Uterus (tissue), 2 donors: ENCODE results near the gene SLC22A17.

Experiments used
- CTCF ChIP-seq, 4 experiments: fragments of 200-600 bp in 2 of 4; fragments of 450-650 bp in 2 of 4; sonication (generic) in 2 of 4; IDR thresholded peaks; one replicate each; pipeline ENCODE4 v1.5.1; 2016 to 2019; ENCODE audit warnings: antibody characterized with exemption in 4 of 4, mild to moderate bottlenecking in 2 of 4, moderate library complexity in 1 of 4
- POLR2A ChIP-seq, 2 donors: fragments of 450-650 bp; IDR thresholded peaks; one replicate each; pipeline ENCODE4 v1.6.1; 2016; ENCODE audit warnings: antibody characterized with exemption in 2 of 2, mild to moderate bottlenecking in 1 of 2, moderate library complexity in 1 of 2

GRCh38 chr14:23364164-23365035 is 11.7 kb upstream of the SLC22A17 start:
- no peak for TF ChIP-seq CTCF (IDR thresholded peaks at IDR 0.05)
- TF ChIP-seq POLR2A (IDR thresholded peaks at IDR 0.05), result no peak
